Ascending aorta (tissue), 2 donors: ENCODE results near the gene TTC34. TPM values are rescaled to one million over a fixed set of nuclear protein-coding genes. Genes with fewer than 3 reads are reported as not detected.

Experiments used
- DNase-seq, 2 donors: peaks; one replicate each; pipeline ENCODE4 v3.0.0-alpha.2; 2019; ENCODE audit warnings: low spot score in 2 of 2
- H3K27ac ChIP-seq, 2 donors: fragments of 200-600 bp; sonication (generic); one replicate each; pipeline ENCODE4 v1.5.1; 2016 to 2017; ENCODE audit warnings: mild to moderate bottlenecking in 1 of 2
- H3K27me3 ChIP-seq: fragments of 200-600 bp; sonication (generic); one replicate; pipeline ENCODE4 v1.5.1; 2017
- H3K36me3 ChIP-seq, 2 donors: fragments of 200-600 bp; sonication (generic); one replicate each; pipeline ENCODE4 v1.5.1; 2016
- H3K4me1 ChIP-seq, 2 donors: fragments of 200-600 bp; sonication (generic); one replicate each; pipeline ENCODE4 v1.5.1; 2016 to 2017; ENCODE audit warnings: mild to moderate bottlenecking in 1 of 2
- H3K4me3 ChIP-seq, 2 donors: fragments of 200-600 bp; sonication (generic); one replicate each; pipeline ENCODE4 v1.5.1; 2016 to 2017; ENCODE audit warnings: mild to moderate bottlenecking in 1 of 2
- H3K9me3 ChIP-seq, 2 donors: fragments of 200-600 bp; sonication (generic); one replicate each; pipeline ENCODE4 v1.5.1; 2016
- intact Hi-C: fragments of 100-400 bp; cut with DNase I; formaldehyde crosslinking; loops from one replicate; pipeline ENCODE4 v1.15.1; 2023
- total RNA-seq: library from RNA; depleted of rRNA; stranded (reverse); fragments of >200 nt; gene quantifications from one replicate; pipeline ENCODE4 v1.1.0, GENCODE V29; 2016
- TF ChIP-seq, protein P1 (sequence below), 3 experiments: fragments of 200-600 bp in 2 of 3; fragments of 450-650 bp in 1 of 3; sonication (generic) in 2 of 3; IDR thresholded peaks; one replicate each; pipeline ENCODE4 v1.5.1; 2016 to 2019; ENCODE audit warnings: antibody characterized with exemption in 3 of 3, mild to moderate bottlenecking in 1 of 3, moderate library complexity in 1 of 3

TTC34 gene
- total RNA-seq, 1 donor from 2014 or later: 0.75 TPM

DNA sequence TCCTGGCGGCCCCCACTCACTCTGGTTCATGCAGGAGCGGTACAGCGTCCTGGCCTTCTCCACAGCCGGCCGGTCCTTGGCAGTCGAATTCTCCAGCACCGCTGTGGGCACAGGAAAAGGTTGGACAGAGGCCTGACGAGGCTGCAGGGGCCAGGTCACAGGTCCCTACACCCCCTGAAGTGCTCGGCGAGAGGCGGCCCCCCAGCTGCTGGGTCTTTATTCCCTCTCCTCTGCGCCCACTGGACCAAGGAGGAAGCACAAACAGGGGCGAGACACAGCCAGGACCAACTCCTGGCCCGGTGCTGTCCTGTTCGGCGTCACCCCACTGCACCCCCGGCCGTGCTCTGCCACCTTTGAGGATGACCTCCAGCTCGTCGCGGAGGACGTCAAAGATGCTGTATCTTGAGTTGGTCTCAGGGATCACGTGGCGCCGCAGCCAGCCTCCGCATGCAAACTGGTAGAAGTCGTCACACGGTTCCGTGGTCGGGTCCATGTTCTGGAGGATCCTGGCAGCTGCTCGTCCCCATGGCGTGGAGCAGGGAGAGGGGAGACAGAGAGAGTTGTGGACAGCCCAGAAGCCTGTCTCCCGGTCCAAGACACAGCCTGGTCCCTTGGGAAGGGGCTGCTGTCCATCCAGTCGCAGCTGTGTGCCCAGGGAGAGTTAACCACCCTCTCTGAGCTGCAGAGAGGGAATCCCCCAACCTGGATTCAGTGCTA is 192.0 kb downstream of the TTC34 start:
- H3K4me1 ChIP-seq: no peaks in the 10 kb centered on the region
- peaks cover 0 to 10% of the 10 kb centered on the region in 2 donors for H3K9me3 ChIP-seq
- intact Hi-C loops: no loop called here
- H3K27ac ChIP-seq: no peak overlapping the region
- peak in 1 of 2 donors; percentile 55 for DNase-seq
- H3K36me3 ChIP-seq: no peaks in the 10 kb centered on the region
- TF ChIP-seq, protein P1, sequence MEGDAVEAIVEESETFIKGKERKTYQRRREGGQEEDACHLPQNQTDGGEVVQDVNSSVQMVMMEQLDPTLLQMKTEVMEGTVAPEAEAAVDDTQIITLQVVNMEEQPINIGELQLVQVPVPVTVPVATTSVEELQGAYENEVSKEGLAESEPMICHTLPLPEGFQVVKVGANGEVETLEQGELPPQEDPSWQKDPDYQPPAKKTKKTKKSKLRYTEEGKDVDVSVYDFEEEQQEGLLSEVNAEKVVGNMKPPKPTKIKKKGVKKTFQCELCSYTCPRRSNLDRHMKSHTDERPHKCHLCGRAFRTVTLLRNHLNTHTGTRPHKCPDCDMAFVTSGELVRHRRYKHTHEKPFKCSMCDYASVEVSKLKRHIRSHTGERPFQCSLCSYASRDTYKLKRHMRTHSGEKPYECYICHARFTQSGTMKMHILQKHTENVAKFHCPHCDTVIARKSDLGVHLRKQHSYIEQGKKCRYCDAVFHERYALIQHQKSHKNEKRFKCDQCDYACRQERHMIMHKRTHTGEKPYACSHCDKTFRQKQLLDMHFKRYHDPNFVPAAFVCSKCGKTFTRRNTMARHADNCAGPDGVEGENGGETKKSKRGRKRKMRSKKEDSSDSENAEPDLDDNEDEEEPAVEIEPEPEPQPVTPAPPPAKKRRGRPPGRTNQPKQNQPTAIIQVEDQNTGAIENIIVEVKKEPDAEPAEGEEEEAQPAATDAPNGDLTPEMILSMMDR (IDR thresholded peaks at IDR 0.05): no peak
- H3K4me3 ChIP-seq: no peak overlapping the region
- no peaks in the 10 kb centered on the region for H3K27me3 ChIP-seq

DNA sequence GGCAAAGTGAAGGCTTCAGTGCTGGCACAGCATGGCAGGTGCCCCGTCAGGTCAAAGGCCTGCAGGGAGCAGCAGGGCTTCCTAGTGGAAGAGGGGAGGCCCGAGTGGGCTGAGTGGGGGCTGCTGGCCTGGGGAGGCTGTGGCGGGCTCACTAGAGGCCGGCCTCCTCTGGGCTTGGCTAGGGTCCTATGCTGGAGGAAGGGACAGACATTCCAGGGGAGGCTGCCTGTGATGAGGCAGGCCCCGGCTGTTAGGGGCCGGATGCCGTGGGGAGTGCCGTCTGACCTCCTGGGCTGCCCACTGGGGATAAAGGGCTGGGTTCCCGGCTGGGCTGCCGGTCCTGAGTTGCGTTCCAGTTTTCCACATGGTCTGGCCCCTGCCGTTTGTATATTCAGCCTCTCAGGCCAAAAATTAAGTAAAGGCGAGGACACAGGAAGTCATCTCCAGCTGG is 193.8 kb downstream of the TTC34 start:
- intact Hi-C loops: no loop called here
- TF ChIP-seq, protein P1 (IDR thresholded peaks at IDR 0.05): no peak

DNA sequence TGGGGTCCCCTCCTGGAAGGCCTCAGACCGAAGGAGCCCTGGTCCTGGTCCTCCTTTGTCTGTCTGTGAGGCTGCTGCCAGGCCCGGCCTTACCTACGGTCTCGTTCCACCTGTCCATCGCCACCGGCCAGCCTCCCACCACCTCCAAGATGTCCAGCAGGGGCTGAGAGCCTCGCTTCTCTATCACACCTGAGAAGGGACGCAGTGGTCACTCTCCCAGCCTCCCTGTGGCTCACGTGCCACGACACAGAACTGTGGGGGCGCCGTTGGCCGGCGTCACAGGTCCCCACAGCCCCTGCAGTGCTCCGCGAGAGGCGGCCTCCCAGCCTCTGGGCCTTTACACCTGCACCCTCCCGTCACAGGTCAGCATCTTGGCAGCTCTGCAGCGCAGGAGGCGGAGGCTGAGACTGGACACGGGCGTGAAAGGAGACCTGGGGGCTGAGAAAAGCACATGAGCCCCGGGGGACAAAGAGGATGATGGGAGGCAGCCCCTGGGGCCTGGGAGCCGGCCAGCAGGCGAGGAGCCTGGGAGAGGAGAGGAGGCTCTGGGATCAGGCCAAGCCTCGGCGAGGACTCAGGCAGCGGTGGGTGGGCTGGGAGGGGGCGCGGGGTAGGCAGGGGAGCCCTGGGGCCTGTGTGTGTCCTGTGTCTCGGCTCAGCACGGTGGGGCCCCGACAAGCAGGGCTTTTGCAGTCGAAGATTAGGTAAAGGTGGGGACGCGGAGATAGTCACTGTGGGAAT is 194.4 kb downstream of the TTC34 start:
- Histone ChIP-seq H3K4me3 (no peak overlapping the region), H3K27ac (no peak overlapping the region), H3K36me3 (no peaks in the 10 kb centered on the region), H3K27me3 (no peaks in the 10 kb centered on the region), H3K9me3 (no peaks in the 10 kb centered on the region), H3K4me1 (no peaks in the 10 kb centered on the region)
- peak in 1 of 2 donors; percentile 53 for DNase-seq
- TF ChIP-seq, protein P1 (IDR thresholded peaks at IDR 0.05): no peak
- intact Hi-C loops: no loop called here

More for the DNA sequence above, 193.8 kb downstream of the TTC34 start:
- Histone ChIP-seq H3K4me1 (no peaks in the 10 kb centered on the region), H3K9me3 (peaks cover 0 to under 1% of the 10 kb centered on the region in 2 donors), H3K27ac (no peak overlapping the region), H3K36me3 (no peaks in the 10 kb centered on the region), H3K27me3 (no peaks in the 10 kb centered on the region), H3K4me3 (no peak overlapping the region)
- peak in 1 of 2 donors; percentile 55 for DNase-seq

DNA sequence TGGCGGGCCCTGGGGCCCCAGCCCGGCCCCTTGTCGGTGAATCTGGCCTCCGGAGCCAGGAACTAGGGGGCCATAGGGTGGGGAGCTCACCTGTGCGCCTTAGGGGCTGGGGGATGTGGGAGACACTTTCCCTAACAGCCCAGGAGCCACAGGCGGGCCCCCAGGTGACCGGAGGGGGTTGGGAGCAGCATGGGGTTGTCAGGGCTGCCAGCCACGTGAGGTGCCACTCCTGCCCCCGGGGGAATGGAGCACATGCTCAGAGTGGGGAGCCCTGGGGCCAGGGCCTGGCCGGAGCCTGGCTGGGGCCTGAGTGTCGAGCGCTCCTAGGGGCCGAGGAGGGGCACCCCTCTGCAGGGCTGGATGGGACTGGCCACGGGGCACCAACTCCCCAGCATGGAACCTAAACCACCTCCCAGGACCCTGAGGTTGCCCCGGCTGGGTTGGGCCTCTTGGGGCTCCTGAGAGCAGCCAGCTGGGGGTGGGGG is 195.1 kb downstream of the TTC34 start:
- peak in 1 of 2 donors; percentile 57 for DNase-seq
- intact Hi-C loops: no loop called here
- no peak overlapping the region for H3K4me3 ChIP-seq
- TF ChIP-seq, protein P1 (IDR thresholded peaks at IDR 0.05): no peak
- H3K27me3 ChIP-seq: no peaks in the 10 kb centered on the region
- no peaks in the 10 kb centered on the region for H3K4me1 ChIP-seq
- no peaks in the 10 kb centered on the region for H3K9me3 ChIP-seq
- no peaks in the 10 kb centered on the region for H3K36me3 ChIP-seq
- no peak overlapping the region for H3K27ac ChIP-seq

DNA sequence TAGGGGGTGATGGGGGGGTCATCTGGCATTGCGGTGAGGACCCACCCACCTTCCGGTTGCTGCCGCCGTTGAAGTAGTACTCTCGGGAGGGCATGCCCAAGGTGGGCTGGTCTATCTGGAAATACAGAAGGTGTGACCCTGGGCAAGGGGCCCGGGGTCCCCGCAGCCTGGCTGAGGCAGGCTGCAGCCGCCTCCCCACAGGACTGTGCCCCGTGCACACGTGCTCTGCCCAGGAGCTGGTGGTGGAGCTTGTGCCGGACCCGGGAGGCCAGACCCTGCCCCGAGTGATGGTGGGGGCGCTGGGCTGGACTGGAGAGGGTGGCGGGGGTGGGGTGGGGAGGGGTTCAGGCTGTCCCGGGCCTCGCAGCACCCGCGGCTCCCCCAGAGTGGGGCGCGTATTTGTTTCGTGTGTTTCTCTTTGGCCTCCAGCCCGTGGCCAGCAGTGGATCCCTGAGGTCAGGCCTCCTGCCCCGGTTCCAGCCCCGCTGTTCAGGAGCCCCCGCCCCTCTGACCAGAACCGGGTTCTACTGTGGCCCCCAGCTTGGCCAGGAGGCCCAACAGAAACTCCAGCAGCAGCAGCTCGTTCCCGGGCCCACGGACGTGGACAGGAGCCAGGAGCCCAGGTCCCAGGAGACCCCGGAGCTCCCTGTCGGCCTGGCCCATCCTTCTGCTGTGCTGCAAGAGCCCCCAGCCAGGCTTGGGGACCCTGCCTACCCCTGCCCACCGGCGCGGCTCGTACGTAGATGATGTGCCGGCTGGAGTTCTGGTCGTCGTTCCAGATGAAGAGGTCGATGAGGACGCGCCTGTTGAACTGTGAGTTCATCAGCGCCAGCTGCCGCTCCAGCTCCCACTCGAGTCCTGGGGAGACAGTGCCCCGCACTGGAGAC is 195.7 kb downstream of the TTC34 start:
- intact Hi-C loops: no loop called here
- no peak overlapping the region for H3K27ac ChIP-seq
- H3K27me3 ChIP-seq: no peaks in the 10 kb centered on the region
- peak in 1 of 2 donors; percentile 45 for DNase-seq
- no peaks in the 10 kb centered on the region for H3K36me3 ChIP-seq
- peaks cover 0 to 4% of the 10 kb centered on the region in 2 donors for H3K9me3 ChIP-seq
- no peaks in the 10 kb centered on the region for H3K4me1 ChIP-seq
- TF ChIP-seq, protein P1 (IDR thresholded peaks at IDR 0.05): no peak
- no peak overlapping the region for H3K4me3 ChIP-seq
